HCT116 (cell line): ENCODE measurements around the gene NNT. TPM values are rescaled to one million over a fixed set of nuclear protein-coding genes. Genes with fewer than 3 reads are reported as not detected.

Experiments
- ATAC-seq: fragments of 200-7000 bp; cut with Tn5 transposase; 2 replicates; pipeline ENCODE4 v1.9.1; 2020; ENCODE audit warnings: mild to moderate bottlenecking, moderate library complexity
- BruUV-seq: library from RNA; stranded (reverse); fragments of 400-500 nt; replicated peaks from 2 replicates; lab custom pipeline; 2021; lab: Mats Ljungman, UMichigan
- CTCF ChIA-PET: fragments of 300-600 bp; sonication (Branson Sonifier 250); formaldehyde crosslinking; loops from one replicate; lab custom pipeline; 2021; ENCODE audit warnings: antibody characterized with exemption; lab: Charles Lee
- POLR2A ChIA-PET: fragments of 300-600, 350-600 bp; sonication (Branson Sonifier 250); formaldehyde crosslinking; loops from one replicate; lab custom pipeline; 2021; ENCODE audit warnings: antibody characterized with exemption; lab: Charles Lee
- RAD21 ChIA-PET, 2 experiments: fragments of 300-600 bp; sonication (Branson Sonifier 250); formaldehyde crosslinking; loops; one replicate each; lab custom pipeline; 2023; ENCODE audit warnings: low total read pairs in 2 of 2; ENCODE audit not compliant: uncharacterized antibody in 2 of 2, unreplicated experiment in 2 of 2, low non-redundant PET in 1 of 2; lab: Charles Lee
- DNase-seq: peaks from one replicate; pipeline ENCODE4 v3.0.0-alpha.2; 2010; ENCODE audit warnings: low read depth, low spot score
- H2AFZ ChIP-seq: fragments of 200-600 bp; shearing (Covaris generic), sonication (generic); 2 replicates; pipeline ENCODE4 v1.6.1; 2017; ENCODE audit warnings: low read depth, mixed run types, mixed read lengths, antibody characterized with exemption, low read length; ENCODE audit not compliant: poor library complexity, severe bottlenecking
- H3K27ac ChIP-seq: 2 replicates; pipeline ENCODE4 v1.5.1; 2012; ENCODE audit warnings: low read depth, low read length
- H3K27me3 ChIP-seq: fragments of 200-600 bp; sonication (generic); 2 replicates; pipeline ENCODE4 v1.6.1; 2016; ENCODE audit warnings: mixed run types, low read length, mixed read lengths; ENCODE audit not compliant: insufficient read depth
- H3K36me3 ChIP-seq, 2 experiments: fragments of 200-500 bp in 1 of 2; fragments of 200-600 bp in 1 of 2; sonication (Bioruptor generic) in 1 of 2; sonication (generic) in 1 of 2; 2 replicates each; pipeline versions ENCODE4 v1.5.1 to v1.6.1; 2014 to 2016; ENCODE audit warnings: low read length in 2 of 2, inconsistent platforms in 1 of 2, mixed read lengths in 1 of 2, mixed run types in 1 of 2; ENCODE audit not compliant: insufficient read depth in 2 of 2, control insufficient read depth in 1 of 2
- H3K4me1 ChIP-seq, 2 experiments: fragments of 200-600 bp in 1 of 2; sonication (generic) in 1 of 2; 2 replicates each; pipeline versions ENCODE4 v1.5.1 to v1.6.1; 2012 to 2017; ENCODE audit warnings: low read length in 2 of 2, inconsistent platforms in 1 of 2, mild to moderate bottlenecking in 1 of 2, mixed read lengths in 1 of 2, mixed run types in 1 of 2, moderate library complexity in 1 of 2; ENCODE audit not compliant: insufficient read depth in 2 of 2, control insufficient read depth in 1 of 2
- H3K4me2 ChIP-seq: fragments of 200-600 bp; sonication (generic); 2 replicates; pipeline ENCODE4 v1.6.1; 2017; ENCODE audit warnings: mixed run types, low read length, mixed read lengths
- H3K4me3 ChIP-seq, 2 experiments: fragments of 200-600 bp in 1 of 2; sonication (generic) in 1 of 2; replicated peaks in 1 of 2; 2 replicates each; pipeline ENCODE4 v1.5.1; 2011 to 2016; ENCODE audit warnings: low read length in 2 of 2, control low read depth in 1 of 2, low read depth in 1 of 2, mild to moderate bottlenecking in 1 of 2, mixed read lengths in 1 of 2, mixed run types in 1 of 2
- H3K79me2 ChIP-seq: fragments of 200-600 bp; sonication (generic); 2 replicates; pipeline ENCODE4 v1.6.1; 2017; ENCODE audit warnings: mild to moderate bottlenecking, mixed run types, low read length, moderate library complexity, mixed read lengths; ENCODE audit not compliant: insufficient read depth
- H3K9ac ChIP-seq: fragments of 200-600 bp; sonication (generic); 2 replicates; pipeline ENCODE4 v1.6.1; 2016; ENCODE audit warnings: low read length, mixed read lengths
- H3K9me2 ChIP-seq: fragments of 200-600 bp; sonication (generic), shearing (Covaris generic); 2 replicates; pipeline ENCODE4 v1.6.1; 2017; ENCODE audit warnings: mixed run types, mild to moderate bottlenecking, moderate library complexity; ENCODE audit not compliant: insufficient read depth
- H3K9me3 ChIP-seq, 2 experiments: fragments of 200-500 bp in 1 of 2; fragments of 200-600 bp in 1 of 2; sonication (Bioruptor generic) in 1 of 2; sonication (generic) in 1 of 2; 2 replicates each; pipeline ENCODE4 v1.6.1; 2014 to 2017; ENCODE audit warnings: low read length in 2 of 2, mixed read lengths in 2 of 2, inconsistent platforms in 1 of 2, low read depth in 1 of 2, mild to moderate bottlenecking in 1 of 2, mixed run types in 1 of 2, moderate library complexity in 1 of 2; ENCODE audit not compliant: control insufficient read depth in 1 of 2, insufficient read depth in 1 of 2
- H4K20me1 ChIP-seq: fragments of 200-600 bp; sonication (generic), shearing (Covaris generic); 2 replicates; pipeline ENCODE4 v1.6.1; 2017; ENCODE audit warnings: mixed run types, mild to moderate bottlenecking, moderate library complexity; ENCODE audit not compliant: insufficient read depth
- ATF3 ChIP-seq: IDR thresholded peaks from 2 replicates; pipeline ENCODE4 v1.6.1; 2012
- CBX3 ChIP-seq: IDR thresholded peaks from 2 replicates; pipeline ENCODE4 v1.6.1; 2012; ENCODE audit warnings: low read depth
- CEBPB ChIP-seq: IDR thresholded peaks from 2 replicates; pipeline ENCODE4 v1.6.1; 2012; ENCODE audit warnings: low read depth
- CTCF ChIP-seq, 3 experiments: fragments of 200-600 bp in 1 of 3; sonication (generic) in 1 of 3; IDR thresholded peaks in 2 of 3; conservative IDR thresholded peaks in 1 of 3; 2 replicates each; pipeline ENCODE4 v1.5.1; 2012 to 2017; ENCODE audit warnings: low read depth in 2 of 3, low read length in 2 of 3, antibody characterized with exemption in 1 of 3, borderline replicate concordance in 1 of 3, control low read depth in 1 of 3, mild to moderate bottlenecking in 1 of 3, mixed read lengths in 1 of 3, mixed run types in 1 of 3, moderate library complexity in 1 of 3; ENCODE audit not compliant: insufficient read depth in 1 of 3
- ELF1 ChIP-seq: IDR thresholded peaks from 2 replicates; pipeline ENCODE4 v1.6.1; 2012; ENCODE audit warnings: low read depth, borderline replicate concordance
- EZH2phosphoT487 ChIP-seq: fragments of 200-600 bp; IDR thresholded peaks from 2 replicates; pipeline ENCODE4 v1.6.1; 2018; ENCODE audit warnings: antibody characterized with exemption, borderline replicate concordance
- JUND ChIP-seq: IDR thresholded peaks from 2 replicates; pipeline ENCODE4 v1.6.1; 2012
- MAX ChIP-seq: IDR thresholded peaks from 2 replicates; pipeline ENCODE4 v1.6.1; 2012
- POLR2A ChIP-seq: IDR thresholded peaks from 2 replicates; pipeline ENCODE4 v1.7.0; 2011; ENCODE audit warnings: borderline replicate concordance; ENCODE audit not compliant: insufficient read depth, insufficient read length; ENCODE audit errors: extremely low read depth
- POLR2AphosphoS5 ChIP-seq: IDR thresholded peaks from 2 replicates; pipeline ENCODE4 v1.6.1; 2011; ENCODE audit warnings: mild to moderate bottlenecking, low read depth, low read length, moderate library complexity
- RAD21 ChIP-seq: IDR thresholded peaks from 2 replicates; pipeline ENCODE4 v1.6.1; 2012; ENCODE audit warnings: low read depth, mild to moderate bottlenecking
- SP1 ChIP-seq: IDR thresholded peaks from 2 replicates; pipeline ENCODE4 v1.6.1; 2012; ENCODE audit warnings: low read depth
- SRF ChIP-seq: IDR thresholded peaks from 2 replicates; pipeline ENCODE4 v1.6.1; 2012; ENCODE audit warnings: low read depth
- YY1 ChIP-seq: IDR thresholded peaks from 2 replicates; pipeline ENCODE4 v1.6.1; 2011; ENCODE audit warnings: low read length, low read depth, moderate library complexity, mild to moderate bottlenecking; ENCODE audit not compliant: insufficient replicate concordance; ENCODE audit errors: extremely low read depth
- intact Hi-C: fragments of 100-400 bp; cut with micrococcal nuclease; formaldehyde crosslinking; loops from 2 replicates; pipeline ENCODE4 v1.10.0; 2022
- total RNA-seq: library from RNA; stranded (reverse); gene quantifications from one replicate; pipeline ENCODE4 v1.2.1, GENCODE V29; 2021; ENCODE audit not compliant: unreplicated experiment

Gene NNT
- total RNA-seq, 1 experiment from 2014 or later: 0.32 TPM

- no peak overlapping the region for H3K9ac ChIP-seq
- no peak overlapping the region for H3K4me2 ChIP-seq
- H3K27ac ChIP-seq: no peak overlapping the region
- no peaks in the 10 kb centered on the region for H3K9me3 ChIP-seq
- BruUV-seq: no TSS peak
- TF ChIP-seq YY1 (no peak), POLR2AphosphoS5 (no peak), JUND (no peak), ELF1 (no peak), SRF (no peak), CEBPB (peak; percentile 57), CBX3 (peak; percentile 76; the same call in 1 of the 2 replicates), POLR2A (no peak), EZH2phosphoT487 (no peak), RAD21 (peak; percentile 48), SP1 (no peak), MAX (no peak), CTCF (IDR thresholded peaks at IDR 0.05 in 2 of 3, conservative IDR thresholded peaks at IDR 0.05 in 1 of 3; ENCODE audit: borderline replicate concordance in 1 of 3, insufficient read depth in 1 of 3, low read depth in 2 of 3, low read length in 2 of 3) (peak; percentile 79 to 96 (median 91)), ATF3 (no peak)
- TF ChIP-seq, all 23 proteins: peak for 4
- H2AFZ ChIP-seq: peak overlapping the region; percentile 82
- intact Hi-C loops: loop anchor here (5.0 kb wide), 1 partner anchor 1145 kb away; no protein-coding TSS in a partner anchor
- DNase-seq: peak; percentile 66
- POLR2A ChIA-PET: no interaction called here
- no peaks in the 10 kb centered on the region for H3K36me3 ChIP-seq
- peaks cover 0 to 2% of the 10 kb centered on the region in 2 experiments; a peak in 1 of 4 replicates for H3K4me1 ChIP-seq
- peaks cover 3% of the 10 kb centered on the region; the same call in 1 of the 2 replicates for H3K9me2 ChIP-seq
- H4K20me1 ChIP-seq: no peaks in the 10 kb centered on the region
- H3K79me2 ChIP-seq: no peaks in the 10 kb centered on the region
- peak; percentile 91 for ATAC-seq
- H3K4me3 ChIP-seq: no peak overlapping the region
- RAD21 ChIA-PET: no interaction called here
- H3K27me3 ChIP-seq: no peaks in the 10 kb centered on the region
- CTCF ChIA-PET: interaction anchor here (0.7 to 1.3 kb wide), 2 partner anchors 143 to 705 kb away, joined by 3 to 5 read pairs; no protein-coding TSS in a partner anchor
These were observed 24.0 kb downstream of the NNT start for GRCh38 chr5:43627028-43627427.
